GM12891 (cell line): ENCODE measurements around the gene PLA2G15.

Experiments used
- DNase-seq: peaks from one replicate; pipeline ENCODE4 v3.0.0; 2011; ENCODE audit warnings: low spot score; ENCODE audit not compliant: insufficient read length
- FAIRE-seq: peaks from 2 replicates; lab custom pipeline; 2011; peaks lifted over from hg19 to GRCh38; lab: Jason Lieb, UNC
- PAX5 ChIP-seq: IDR thresholded peaks from 2 replicates; pipeline ENCODE4 v1.6.1; 2011; ENCODE audit warnings: low read length, moderate library complexity, mild to moderate bottlenecking; ENCODE audit not compliant: insufficient read depth, severe bottlenecking
- POLR2A ChIP-seq: IDR thresholded peaks from 2 replicates; pipeline ENCODE4 v1.6.1; 2011; ENCODE audit warnings: low read depth, low read length, control low read depth
- POLR2AphosphoS5 ChIP-seq: IDR thresholded peaks from 2 replicates; pipeline ENCODE4 v1.6.1; 2011; ENCODE audit warnings: low read depth, low read length, control low read depth
- POU2F2 ChIP-seq: IDR thresholded peaks from 2 replicates; pipeline ENCODE4 v1.6.1; 2011; ENCODE audit warnings: low read depth, mild to moderate bottlenecking, control low read depth, low read length, moderate library complexity
- SPI1 ChIP-seq: IDR thresholded peaks from 2 replicates; pipeline ENCODE4 v1.6.1; 2011; ENCODE audit warnings: low read depth, low read length, control low read depth
- TAF1 ChIP-seq: IDR thresholded peaks from 2 replicates; pipeline ENCODE4 v1.6.1; 2011; ENCODE audit warnings: low read depth, low read length, control low read depth

Gene PLA2G15

DNA sequence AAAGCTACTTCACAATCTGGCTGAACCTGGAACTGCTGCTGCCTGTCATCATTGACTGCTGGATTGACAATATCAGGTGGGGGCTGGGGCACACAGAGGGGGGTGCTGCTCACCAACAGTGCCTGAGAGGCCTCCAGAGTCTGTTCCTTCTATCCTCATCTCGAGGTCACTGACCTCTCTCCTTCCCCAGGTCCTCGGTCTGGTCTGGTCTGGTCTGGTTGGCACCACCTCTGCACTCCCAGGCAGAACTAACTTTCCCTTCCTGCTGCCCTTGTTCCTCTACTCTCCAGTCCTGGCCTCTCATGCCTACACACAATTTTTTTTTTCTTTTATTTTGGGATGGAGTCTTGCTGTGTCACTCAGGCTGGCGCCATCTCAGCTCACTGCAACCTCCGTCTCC lies 4.2 kb downstream of the PLA2G15 start:
- FAIRE-seq (no peak), DNase-seq (no peak)
- TF ChIP-seq TAF1 = no peak
- no peak for TF ChIP-seq PAX5
- no peak for TF ChIP-seq POLR2A
- TF ChIP-seq POLR2AphosphoS5 = no peak
- TF ChIP-seq SPI1 = no peak

DNA sequence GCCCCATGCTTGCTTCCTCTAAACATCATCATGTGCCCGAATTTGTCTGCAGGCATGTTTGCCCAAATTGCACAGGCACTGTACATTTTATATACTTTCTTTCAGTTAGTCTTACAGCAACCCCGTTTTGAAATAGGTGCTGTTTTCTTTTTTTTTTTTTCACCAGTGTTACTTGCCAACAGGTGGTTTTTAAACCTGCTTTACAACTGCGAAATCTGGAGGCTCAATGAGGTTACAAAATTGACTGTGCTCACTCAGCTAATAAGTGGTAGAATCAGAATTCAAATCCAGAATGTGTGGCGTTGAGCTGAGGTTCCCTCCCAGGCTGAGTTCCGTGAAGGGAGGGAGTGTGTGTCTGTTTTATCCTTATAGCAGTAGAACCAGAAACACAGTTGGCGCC lies 5.8 kb downstream of the PLA2G15 start:
- FAIRE-seq (no peak), DNase-seq (no peak)
- TF ChIP-seq TAF1 (no peak), POU2F2 (no peak), POLR2A (no peak)

DNA sequence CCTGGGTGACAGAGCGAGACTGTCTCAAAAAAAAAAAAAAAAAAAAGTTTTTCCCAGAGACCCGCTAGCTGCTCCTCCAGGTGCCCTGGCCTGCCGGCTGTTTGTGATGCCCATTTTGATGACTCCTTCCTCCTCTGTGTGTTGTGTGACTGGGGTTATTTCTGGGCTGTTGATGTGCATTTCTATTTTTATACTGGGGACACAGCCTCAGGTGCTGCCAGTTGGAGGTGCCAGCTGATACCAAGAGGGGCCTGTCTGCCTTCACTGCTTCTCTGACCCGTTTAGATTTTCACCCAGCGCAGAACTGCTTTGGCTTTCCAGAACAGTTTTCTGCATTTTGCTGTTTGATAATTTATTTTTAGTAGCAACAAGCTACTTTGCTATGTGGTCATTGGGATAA lies 6.7 kb downstream of the PLA2G15 start:
- no peak for DNase-seq
- no peak for TF ChIP-seq TAF1
- no peak for TF ChIP-seq PAX5
- TF ChIP-seq POU2F2 = no peak
- no peak for TF ChIP-seq SPI1
- no peak for TF ChIP-seq POLR2AphosphoS5
- no peak for TF ChIP-seq POLR2A
- no peak for FAIRE-seq

DNA sequence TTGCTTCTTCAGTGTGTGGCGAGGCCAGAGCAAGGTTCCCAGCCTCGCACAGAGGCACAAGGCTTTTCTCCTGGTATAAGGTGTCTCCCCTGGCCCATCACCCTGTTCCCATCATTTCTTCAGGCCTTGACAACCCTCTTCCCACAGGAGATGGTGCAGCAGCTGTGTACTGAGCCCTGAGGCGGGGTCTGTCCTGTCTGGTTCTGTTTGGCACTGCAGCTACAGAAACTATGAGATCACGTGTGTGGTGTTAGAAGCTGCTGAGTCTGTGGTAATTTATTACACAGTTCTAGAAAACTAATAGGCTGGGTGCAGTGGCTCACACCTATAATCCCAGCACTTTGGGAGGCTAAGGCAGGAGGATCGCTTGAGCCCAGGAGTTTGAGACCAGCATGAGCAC lies 7.2 kb downstream of the PLA2G15 start:
- DNase-seq (no peak), FAIRE-seq (no peak)
- TF ChIP-seq POU2F2 (no peak), SPI1 (no peak), TAF1 (no peak), POLR2AphosphoS5 (no peak), PAX5 (no peak), POLR2A (no peak)

DNA sequence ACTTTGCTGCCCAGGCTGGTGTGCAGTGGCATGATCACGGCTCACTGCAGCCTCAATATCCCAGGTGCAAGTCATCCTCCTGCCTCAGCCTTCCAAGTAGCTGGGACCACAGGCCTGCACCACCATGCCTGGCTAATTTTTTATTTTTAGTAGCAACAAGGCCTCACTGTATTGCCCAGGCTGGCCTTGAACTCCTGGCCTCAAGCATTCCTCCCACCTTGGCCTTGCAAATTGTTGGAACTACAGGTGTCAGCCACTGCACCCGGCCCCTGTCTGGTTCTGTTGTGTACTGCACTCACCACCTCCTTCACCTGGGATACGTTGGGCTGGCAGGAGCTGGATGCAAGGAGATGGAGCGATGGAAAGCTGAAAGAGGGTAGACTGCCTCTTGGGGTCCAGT lies 8.5 kb downstream of the PLA2G15 start:
- no peak for DNase-seq
- no peak for FAIRE-seq
- no peak for TF ChIP-seq POU2F2
- TF ChIP-seq PAX5 = no peak
- no peak for TF ChIP-seq POLR2AphosphoS5
- TF ChIP-seq POLR2A = no peak
- no peak for TF ChIP-seq SPI1
- TF ChIP-seq TAF1 = no peak

DNA sequence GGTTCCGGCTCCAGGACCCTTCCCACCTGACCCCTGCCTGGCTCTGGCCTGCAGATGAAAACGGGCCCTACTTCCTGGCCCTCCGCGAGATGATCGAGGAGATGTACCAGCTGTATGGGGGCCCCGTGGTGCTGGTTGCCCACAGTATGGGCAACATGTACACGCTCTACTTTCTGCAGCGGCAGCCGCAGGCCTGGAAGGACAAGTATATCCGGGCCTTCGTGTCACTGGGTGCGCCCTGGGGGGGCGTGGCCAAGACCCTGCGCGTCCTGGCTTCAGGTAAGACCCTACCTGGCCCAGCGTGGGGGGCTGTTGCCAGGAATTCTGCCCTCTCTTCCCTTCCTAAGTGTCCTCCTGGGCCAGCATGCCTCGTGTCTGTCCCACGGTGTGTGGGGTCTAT lies 10.5 kb downstream of the PLA2G15 start:
- FAIRE-seq = no peak

DNA sequence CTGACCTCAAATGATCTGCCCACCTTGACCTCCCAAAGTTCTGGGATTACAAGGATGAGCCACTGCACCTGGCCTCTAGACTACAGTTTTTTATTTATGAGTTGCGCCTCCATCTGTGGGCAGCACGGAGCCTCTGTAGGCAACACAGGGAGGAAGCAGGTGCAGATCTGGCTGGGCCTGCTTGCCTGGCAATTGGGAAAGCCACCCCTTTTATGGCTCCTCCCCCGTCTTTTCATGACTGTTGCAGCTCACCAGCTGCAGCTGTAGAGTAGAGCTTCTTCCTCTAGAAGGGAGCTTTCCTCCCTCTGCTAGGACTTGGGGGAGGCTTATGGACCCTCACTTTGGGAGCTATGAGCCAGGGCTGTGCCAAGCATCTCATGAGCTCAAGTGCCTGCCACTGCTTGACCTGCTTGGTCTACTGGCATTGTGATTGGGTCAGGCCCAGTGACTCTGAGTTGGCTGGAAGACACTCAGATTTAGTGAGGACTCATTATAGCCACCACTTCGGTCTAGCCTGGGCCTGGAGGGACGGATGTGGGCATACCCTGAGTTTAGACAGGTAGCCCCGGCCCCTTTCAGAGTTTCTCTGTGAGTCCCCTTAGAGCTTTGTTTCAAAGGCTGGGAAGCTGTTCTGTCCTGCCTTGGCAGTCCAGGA lies 12.2 kb downstream of the PLA2G15 start:
- peak; percentile 81 for DNase-seq
- FAIRE-seq = peak; percentile 94
- TF ChIP-seq POLR2A = no peak

More for the DNA sequence above, 10.5 kb downstream of the PLA2G15 start:
- DNase-seq = no peak
- no peak for TF ChIP-seq SPI1
- no peak for TF ChIP-seq POLR2AphosphoS5
- no peak for TF ChIP-seq POLR2A
- TF ChIP-seq TAF1 = no peak
- no peak for TF ChIP-seq PAX5
- no peak for TF ChIP-seq POU2F2

DNA sequence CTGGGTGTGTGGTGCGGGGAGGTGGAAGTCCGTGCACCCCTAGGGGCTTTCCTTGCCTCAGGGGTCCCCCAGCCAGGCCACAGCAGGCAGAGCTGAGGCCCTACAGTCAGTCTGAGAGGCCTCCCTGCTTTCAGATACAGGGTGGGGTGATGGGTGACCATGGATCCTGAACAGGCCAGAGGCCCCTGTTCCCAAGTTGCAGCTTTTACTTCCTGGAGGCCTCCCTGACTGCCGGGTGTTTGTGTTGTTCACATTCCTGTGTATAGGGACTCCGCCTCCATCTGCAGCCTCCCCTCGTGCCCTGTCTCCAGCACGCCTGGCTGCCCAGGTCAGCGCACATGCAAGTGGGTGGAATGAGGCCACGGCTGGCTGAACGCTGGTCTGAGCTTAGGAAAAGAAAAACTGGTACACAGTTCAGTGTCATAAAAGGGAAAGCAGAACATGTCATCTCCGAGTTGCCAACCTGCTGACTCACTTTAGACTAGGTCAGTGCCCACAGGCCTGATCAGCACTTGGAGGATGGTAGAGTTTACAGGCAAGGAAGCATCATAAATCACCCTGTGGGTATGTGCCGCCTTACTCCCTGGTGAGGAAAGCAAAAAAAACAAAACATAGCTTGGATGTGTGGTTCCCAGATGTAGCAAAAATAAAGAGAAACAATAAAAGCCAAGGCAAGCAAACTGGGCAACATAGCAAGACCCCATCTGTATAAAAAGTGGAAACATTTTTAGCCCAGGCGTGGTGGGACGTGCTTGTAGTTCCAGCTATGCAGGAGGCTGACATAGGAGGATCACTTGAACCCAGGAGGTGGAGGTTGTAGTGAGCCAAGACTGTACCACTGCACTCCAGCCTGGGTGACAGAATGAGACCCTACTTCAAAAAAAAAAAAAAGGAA lies 13.0 kb downstream of the PLA2G15 start:
- DNase-seq (no peak), FAIRE-seq (peak; percentile 69)
- TF ChIP-seq PAX5 = peak; percentile 54
- TF ChIP-seq SPI1 = no peak

DNA sequence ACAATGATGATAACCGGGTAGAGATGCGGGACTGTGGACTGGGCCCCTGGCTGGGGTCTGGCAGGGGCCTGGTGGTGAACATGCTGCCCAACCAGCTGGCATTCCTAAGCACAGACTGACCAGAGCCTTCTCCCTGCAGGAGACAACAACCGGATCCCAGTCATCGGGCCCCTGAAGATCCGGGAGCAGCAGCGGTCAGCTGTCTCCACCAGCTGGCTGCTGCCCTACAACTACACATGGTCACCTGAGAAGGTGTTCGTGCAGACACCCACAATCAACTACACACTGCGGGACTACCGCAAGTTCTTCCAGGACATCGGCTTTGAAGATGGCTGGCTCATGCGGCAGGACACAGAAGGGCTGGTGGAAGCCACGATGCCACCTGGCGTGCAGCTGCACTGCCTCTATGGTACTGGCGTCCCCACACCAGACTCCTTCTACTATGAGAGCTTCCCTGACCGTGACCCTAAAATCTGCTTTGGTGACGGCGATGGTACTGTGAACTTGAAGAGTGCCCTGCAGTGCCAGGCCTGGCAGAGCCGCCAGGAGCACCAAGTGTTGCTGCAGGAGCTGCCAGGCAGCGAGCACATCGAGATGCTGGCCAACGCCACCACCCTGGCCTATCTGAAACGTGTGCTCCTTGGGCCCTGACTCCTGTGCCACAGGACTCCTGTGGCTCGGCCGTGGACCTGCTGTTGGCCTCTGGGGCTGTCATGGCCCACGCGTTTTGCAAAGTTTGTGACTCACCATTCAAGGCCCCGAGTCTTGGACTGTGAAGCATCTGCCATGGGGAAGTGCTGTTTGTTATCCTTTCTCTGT lies 14.0 kb downstream of the PLA2G15 start:
- FAIRE-seq (no peak), DNase-seq (no peak)
- TF ChIP-seq TAF1 = no peak
- no peak for TF ChIP-seq POLR2AphosphoS5
- TF ChIP-seq PAX5 = no peak
- TF ChIP-seq POLR2A = no peak
- TF ChIP-seq SPI1 = no peak
- TF ChIP-seq POU2F2 = no peak

DNA sequence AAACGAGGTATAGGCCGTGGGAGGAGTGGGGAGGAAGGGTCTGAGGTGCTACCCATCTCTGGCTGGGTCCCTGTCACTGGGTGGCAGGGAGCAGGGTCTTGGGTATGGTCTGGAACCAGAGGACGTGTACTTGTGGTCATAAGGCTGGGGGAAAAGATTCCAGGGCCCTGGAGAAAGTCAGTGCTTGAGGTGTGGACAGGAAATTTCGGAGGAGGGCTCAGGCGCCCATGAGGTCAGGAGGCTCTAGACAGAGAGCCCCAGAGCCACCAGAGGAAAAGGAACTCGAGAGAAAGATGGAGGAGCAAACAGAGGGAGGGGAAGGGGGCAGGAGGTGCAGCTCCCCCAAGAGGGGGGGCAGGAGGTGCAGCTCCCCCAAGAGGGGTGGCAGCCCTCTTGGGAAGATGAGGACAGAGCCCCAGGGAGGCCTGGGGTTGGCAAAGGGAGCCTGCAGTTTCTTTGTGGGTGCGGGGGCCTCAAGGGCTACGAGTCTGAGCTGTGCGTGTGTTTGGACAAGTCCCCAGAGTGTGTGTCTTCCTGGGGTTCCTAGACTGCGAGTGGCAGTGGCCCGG lies 18.5 kb downstream of the PLA2G15 start:
- no peak for DNase-seq
- FAIRE-seq = no peak
- TF ChIP-seq SPI1 (no peak), POLR2A (no peak), TAF1 (no peak), POU2F2 (no peak), POLR2AphosphoS5 (no peak), PAX5 (no peak)
